Measurements from ENCODE around the gene TCAP. TPM values are rescaled to one million over a fixed set of nuclear protein-coding genes. Genes with fewer than 3 reads are reported as not detected.

TCAP gene
- total and polyA plus RNA-seq, 10 of the 15 experiments (the other 5 are each of a cell fraction or from before 2014, with no cell fraction given), result 0.17 to 1.0 (median 0.36) TPM; not detected in 3

- FAIRE-seq (no peak), ATAC-seq (no peak), DNase-seq (ENCODE audit: low read depth, low spot score) (no peak)
- H3K9ac ChIP-seq (ENCODE audit: control insufficient read depth, insufficient read depth, low read length), result no peak overlapping the region
- no peaks in the 10 kb centered on the region for H4K20me1 ChIP-seq (ENCODE audit: control insufficient read depth, insufficient read depth)
- H3K79me2 ChIP-seq (ENCODE audit: control insufficient read depth, insufficient read depth, low read length), result no peaks in the 10 kb centered on the region
- peaks cover 0 to 1% of the 10 kb centered on the region in 2 experiments; a peak in 1 of 4 replicates for H3K27me3 ChIP-seq (replicated peaks in 1 of 2; ENCODE audit: control insufficient read depth in 2 of 2, insufficient read depth in 2 of 2, low read length in 1 of 2)
- in situ Hi-C loops (cut with MboI) (no loop called here), intact Hi-C loops (cut with micrococcal nuclease; ENCODE audit: unreplicated experiment) (no loop called here)
- no peak overlapping the region for H2AFZ ChIP-seq (ENCODE audit: control insufficient read depth, low read depth, low read length)
- H3K4me3 ChIP-seq, result no peak overlapping the region
- WGBS (ENCODE audit: insufficient coverage, insufficient replicate concordance, low lambda C conversion rate, missing lambda C conversion rate), result 58% methylated on average over 10 of the region's 10 CpGs
- POLR2A ChIA-PET, result no interaction called here
- RAD21 ChIA-PET (ENCODE audit: unreplicated experiment), result interaction anchor here (0.7 kb wide), 1 partner anchor 611 kb away, joined by 3 read pairs; no protein-coding TSS in a partner anchor
- H3K4me1 ChIP-seq (ENCODE audit: control insufficient read depth, insufficient read depth, low read length), result no peaks in the 10 kb centered on the region
- no TSS peak for BruUV-seq (replicated peaks)
- no peak for TF ChIP-seq ZNF592 (IDR thresholded peaks at IDR 0.05)
- CTCF ChIA-PET, result no interaction called here
- no peaks in the 10 kb centered on the region for H3K36me3 ChIP-seq (ENCODE audit: control insufficient read depth in 2 of 2, insufficient read depth in 2 of 2, low read length in 1 of 2)
- H3K9me3 ChIP-seq (replicated peaks; ENCODE audit: control insufficient read depth, insufficient read depth, low read length), result no peaks in the 10 kb centered on the region
- no peak overlapping the region for H3K4me2 ChIP-seq (ENCODE audit: control insufficient read depth, insufficient read depth)
- SMC1A ChIA-PET (ENCODE audit: uncharacterized antibody, unreplicated experiment), result no interaction called here
- no peak overlapping the region for H3K27ac ChIP-seq (ENCODE audit: control insufficient read depth, insufficient read depth)
Measured at GRCh38 chr17:39711851-39712250, 46.7 kb downstream of the TCAP start.

- POLR2A ChIA-PET, result no interaction called here
- no TSS peak for BruUV-seq (replicated peaks)
- CTCF ChIA-PET, result interaction anchor here (1.1 to 2.4 kb wide), 2 partner anchors 11 to 16 kb away, joined by 3 to 9 read pairs; partner anchors contain the start of gene MIEN1
- no peak overlapping the region for H3K9ac ChIP-seq (ENCODE audit: control insufficient read depth, insufficient read depth, low read length)
- FAIRE-seq, result no peak
- no peaks in the 10 kb centered on the region for H3K36me3 ChIP-seq (ENCODE audit: control insufficient read depth in 2 of 2, insufficient read depth in 2 of 2, low read length in 1 of 2)
- no peaks in the 10 kb centered on the region for H3K9me3 ChIP-seq (replicated peaks; ENCODE audit: control insufficient read depth, insufficient read depth, low read length)
- WGBS (ENCODE audit: insufficient coverage, insufficient replicate concordance, low lambda C conversion rate, missing lambda C conversion rate), result 51% methylated on average over 4 of the region's 4 CpGs
- no peak overlapping the region for H2AFZ ChIP-seq (ENCODE audit: control insufficient read depth, low read depth, low read length)
- DNase-seq (ENCODE audit: low read depth, low spot score), result no peak
- no peak overlapping the region for H3K4me3 ChIP-seq
- no peak overlapping the region for H3K4me2 ChIP-seq (ENCODE audit: control insufficient read depth, insufficient read depth)
- SMC1A ChIA-PET (ENCODE audit: uncharacterized antibody, unreplicated experiment), result no interaction called here
- H3K27ac ChIP-seq (ENCODE audit: control insufficient read depth, insufficient read depth), result no peak overlapping the region
- H3K27me3 ChIP-seq (replicated peaks in 1 of 2; ENCODE audit: control insufficient read depth in 2 of 2, insufficient read depth in 2 of 2, low read length in 1 of 2), result peaks cover 0 to 1% of the 10 kb centered on the region in 2 experiments; a peak in 1 of 4 replicates
- H3K4me1 ChIP-seq (ENCODE audit: control insufficient read depth, insufficient read depth, low read length), result no peaks in the 10 kb centered on the region
- RAD21 ChIA-PET (ENCODE audit: unreplicated experiment), result interaction anchor here (0.7 kb wide), 1 partner anchor 21 kb away, joined by 4 read pairs; no protein-coding TSS in a partner anchor
- no peak for TF ChIP-seq ZBTB40 (IDR thresholded peaks at IDR 0.05; ENCODE audit: borderline replicate concordance)
- no peak for TF ChIP-seq IKZF1 (conservative IDR thresholded peaks at IDR 0.05)
- no peak for TF ChIP-seq TCF7 (IDR thresholded peaks at IDR 0.05; ENCODE audit: borderline replicate concordance)
- no peak for TF ChIP-seq BRCA1 (IDR thresholded peaks at IDR 0.05; ENCODE audit: low read depth, low read length)
- no peak for TF ChIP-seq DPF2 (IDR thresholded peaks at IDR 0.05)
- TF ChIP-seq SMC3 (IDR thresholded peaks at IDR 0.05; ENCODE audit: borderline replicate concordance, low read length), result no peak
- no peak for TF ChIP-seq PAX8 (IDR thresholded peaks at IDR 0.05)
- in situ Hi-C loops (cut with MboI) (no loop called here), intact Hi-C loops (cut with micrococcal nuclease; ENCODE audit: unreplicated experiment) (no loop called here)
- no peak for ATAC-seq
- H3K79me2 ChIP-seq (ENCODE audit: control insufficient read depth, insufficient read depth, low read length), result no peaks in the 10 kb centered on the region
- H4K20me1 ChIP-seq (ENCODE audit: control insufficient read depth, insufficient read depth), result no peaks in the 10 kb centered on the region
Measured at GRCh38 chr17:39714234-39714633, 49.1 kb downstream of the TCAP start.
